ENCODE results near the gene ERAL1. TPM values are rescaled to one million over a fixed set of nuclear protein-coding genes. Genes with fewer than 3 reads are reported as not detected.
"Not testable (repeated sequence)": the region's sequence is repeated elsewhere in the genome, so short reads cannot be mapped to it uniquely, and the experiment has no call there.

ERAL1 gene
- total RNA-seq, 1 donor from 2014 or later: 17.6 TPM

DNA sequence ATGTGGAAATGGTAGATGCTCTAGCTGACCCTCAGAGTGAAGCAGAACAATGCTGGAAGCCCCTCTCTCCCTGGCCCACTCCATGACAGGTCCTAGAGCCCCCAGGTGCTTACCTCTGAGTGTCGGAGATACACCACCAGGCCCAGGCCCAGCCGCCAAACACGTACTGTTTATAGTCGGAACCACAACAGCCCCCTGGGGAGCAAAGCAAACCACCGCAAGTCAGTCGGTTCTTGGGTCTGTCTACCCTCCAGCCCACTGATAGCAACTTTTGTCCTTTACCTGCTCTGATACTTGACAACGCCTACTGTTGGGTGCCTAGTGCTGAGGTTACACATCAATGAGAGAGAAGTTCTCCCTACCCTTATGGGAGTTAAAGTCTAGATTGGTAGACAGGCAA, 34.0 kb downstream of the ERAL1 start:
- FAIRE-seq: no peak

DNA sequence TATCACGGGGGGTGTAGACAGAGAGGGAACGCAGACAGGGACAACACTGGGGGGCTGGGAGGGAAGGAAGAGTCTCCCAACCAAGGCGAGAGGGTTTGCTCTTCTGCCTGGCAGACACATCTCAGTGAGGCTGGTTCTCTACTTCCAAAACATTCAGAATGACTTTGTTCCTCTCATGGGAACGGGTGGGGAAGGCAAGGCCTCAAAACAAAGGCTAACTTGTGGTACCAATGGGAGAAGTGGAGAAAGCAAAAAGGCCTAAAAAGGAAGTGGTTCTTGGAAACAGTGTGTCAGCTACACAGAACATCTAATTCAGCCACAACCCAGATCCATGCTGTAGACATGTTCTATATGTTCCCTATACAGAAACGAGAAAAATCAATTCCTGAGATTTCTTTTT, 35.2 kb downstream of the ERAL1 start:
- Histone ChIP-seq H3K27me3 (ENCODE audit: control insufficient read depth, insufficient read depth, low read length) (no peaks in the 10 kb centered on the region), H3K4me3 (ENCODE audit: low read depth, low read length) (no peak overlapping the region), H3K36me3 (ENCODE audit: control insufficient read depth, insufficient read depth, low read length) (peaks cover 13% of the 10 kb centered on the region)
- FAIRE-seq: no peak
- TF ChIP-seq, protein P1, sequence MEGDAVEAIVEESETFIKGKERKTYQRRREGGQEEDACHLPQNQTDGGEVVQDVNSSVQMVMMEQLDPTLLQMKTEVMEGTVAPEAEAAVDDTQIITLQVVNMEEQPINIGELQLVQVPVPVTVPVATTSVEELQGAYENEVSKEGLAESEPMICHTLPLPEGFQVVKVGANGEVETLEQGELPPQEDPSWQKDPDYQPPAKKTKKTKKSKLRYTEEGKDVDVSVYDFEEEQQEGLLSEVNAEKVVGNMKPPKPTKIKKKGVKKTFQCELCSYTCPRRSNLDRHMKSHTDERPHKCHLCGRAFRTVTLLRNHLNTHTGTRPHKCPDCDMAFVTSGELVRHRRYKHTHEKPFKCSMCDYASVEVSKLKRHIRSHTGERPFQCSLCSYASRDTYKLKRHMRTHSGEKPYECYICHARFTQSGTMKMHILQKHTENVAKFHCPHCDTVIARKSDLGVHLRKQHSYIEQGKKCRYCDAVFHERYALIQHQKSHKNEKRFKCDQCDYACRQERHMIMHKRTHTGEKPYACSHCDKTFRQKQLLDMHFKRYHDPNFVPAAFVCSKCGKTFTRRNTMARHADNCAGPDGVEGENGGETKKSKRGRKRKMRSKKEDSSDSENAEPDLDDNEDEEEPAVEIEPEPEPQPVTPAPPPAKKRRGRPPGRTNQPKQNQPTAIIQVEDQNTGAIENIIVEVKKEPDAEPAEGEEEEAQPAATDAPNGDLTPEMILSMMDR (IDR thresholded peaks at IDR 0.05; ENCODE audit: insufficient read depth, low read length, severe bottlenecking): no peak
- DNase-seq (ENCODE audit: low read depth): no peak

More for the DNA sequence above, 34.0 kb downstream of the ERAL1 start:
- no peak for DNase-seq (ENCODE audit: low read depth)
- no peaks in the 10 kb centered on the region for H3K27me3 ChIP-seq (ENCODE audit: control insufficient read depth, insufficient read depth, low read length)
- no peak overlapping the region for H3K4me3 ChIP-seq (ENCODE audit: low read depth, low read length)
- H3K36me3 ChIP-seq (ENCODE audit: control insufficient read depth, insufficient read depth, low read length): peaks cover 19% of the 10 kb centered on the region
- TF ChIP-seq, protein P1 (IDR thresholded peaks at IDR 0.05; ENCODE audit: insufficient read depth, low read length, severe bottlenecking): no peak

DNA sequence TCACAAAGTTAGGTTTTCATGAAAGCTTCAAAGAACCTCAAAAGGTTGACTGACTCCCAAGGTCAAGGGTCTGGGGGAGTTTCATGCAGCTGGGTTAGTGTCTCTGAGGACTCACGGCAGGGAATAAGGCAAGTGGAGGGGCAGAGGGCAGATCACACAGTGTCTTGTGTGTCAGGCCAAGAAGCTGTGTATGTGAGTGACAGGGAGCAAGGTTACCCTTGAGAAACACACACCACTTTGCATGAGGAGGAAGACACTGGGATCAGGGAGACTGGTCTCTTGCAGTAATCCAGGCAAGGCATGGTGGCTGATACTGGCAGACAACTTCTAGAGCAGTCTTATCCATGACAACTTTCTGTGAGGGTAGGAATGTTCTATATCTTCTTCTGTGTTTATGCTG, 36.4 kb downstream of the ERAL1 start:
- no peak for DNase-seq (ENCODE audit: low read depth)
- H3K27me3 ChIP-seq (ENCODE audit: control insufficient read depth, insufficient read depth, low read length): no peaks in the 10 kb centered on the region
- FAIRE-seq: no peak
- H3K36me3 ChIP-seq (ENCODE audit: control insufficient read depth, insufficient read depth, low read length): peaks cover 7% of the 10 kb centered on the region
- H3K4me3 ChIP-seq (ENCODE audit: low read depth, low read length): no peak overlapping the region
- TF ChIP-seq, protein P1 (IDR thresholded peaks at IDR 0.05; ENCODE audit: insufficient read depth, low read length, severe bottlenecking): no peak

DNA sequence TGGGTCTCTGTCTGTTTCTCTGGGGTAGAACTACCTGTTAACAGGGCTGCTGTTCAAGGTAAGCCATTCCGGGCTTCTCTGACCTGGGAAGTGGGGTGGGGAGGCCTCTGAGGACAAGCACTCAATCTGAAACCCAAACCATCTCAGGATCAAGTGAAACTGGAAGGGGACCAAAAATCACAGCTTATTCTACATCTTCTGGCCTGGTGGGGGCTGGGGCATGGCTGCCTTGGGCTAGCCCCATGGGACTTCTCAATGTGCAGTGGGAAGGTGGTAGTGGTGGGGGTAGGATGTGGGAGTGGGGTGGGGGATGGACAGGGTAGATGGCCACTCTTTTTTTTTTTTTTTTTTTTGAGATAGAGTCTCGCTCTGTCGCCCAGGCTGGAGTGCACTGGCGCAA, 37.2 kb downstream of the ERAL1 start:
- FAIRE-seq (no peak), DNase-seq (ENCODE audit: low read depth) (no peak)
- Histone ChIP-seq H3K36me3 (ENCODE audit: control insufficient read depth, insufficient read depth, low read length) (peaks cover 4% of the 10 kb centered on the region), H3K4me3 (ENCODE audit: low read depth, low read length) (no peak overlapping the region), H3K27me3 (ENCODE audit: control insufficient read depth, insufficient read depth, low read length) (no peaks in the 10 kb centered on the region)
- TF ChIP-seq, protein P1 (IDR thresholded peaks at IDR 0.05; ENCODE audit: insufficient read depth, low read length, severe bottlenecking): no peak

DNA sequence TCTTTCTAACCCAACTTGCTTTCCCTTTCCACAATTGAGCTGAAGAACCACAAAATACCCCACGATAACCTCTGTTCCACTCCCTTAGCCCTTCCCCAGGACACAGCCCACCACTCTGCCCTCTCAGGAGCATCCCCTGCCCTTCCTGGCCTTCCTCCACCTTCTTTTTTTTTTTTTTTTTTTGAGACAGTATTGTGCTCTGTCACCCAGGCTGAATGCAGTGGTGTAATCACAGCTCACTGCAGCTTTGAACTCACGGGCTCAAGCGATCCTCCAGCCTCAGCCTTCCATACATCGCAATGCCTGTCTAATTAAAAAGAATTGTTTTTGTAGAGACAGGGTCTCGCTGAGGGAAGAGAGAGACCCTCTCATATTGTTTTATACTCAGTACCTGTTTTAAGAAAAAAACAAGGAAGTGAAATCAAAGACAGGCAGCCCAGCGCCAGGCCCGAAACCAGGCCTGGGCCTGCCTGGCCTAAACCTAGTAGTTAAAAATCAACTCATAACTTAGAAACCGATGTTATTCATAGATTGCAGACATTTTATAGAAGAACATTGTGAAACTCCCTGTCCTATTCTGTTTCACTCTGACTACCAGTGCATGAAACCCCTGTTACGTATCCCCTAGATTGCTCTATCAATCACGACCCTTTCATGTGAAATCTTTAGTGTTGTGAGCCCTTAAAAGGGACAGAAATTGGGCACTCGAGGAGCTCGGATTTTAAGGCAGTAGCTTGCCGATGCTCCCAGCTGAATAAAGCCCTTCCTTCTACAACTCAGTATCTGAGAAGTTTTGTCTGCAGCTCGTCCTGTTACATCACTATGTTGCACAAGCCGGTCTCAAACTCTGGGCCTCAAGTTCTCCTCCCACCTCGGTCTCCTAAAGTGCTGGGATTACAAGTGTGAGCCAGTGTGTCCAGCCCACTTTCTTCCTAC, 38.7 kb downstream of the ERAL1 start:
- H3K4me3 ChIP-seq (ENCODE audit: low read depth, low read length); FAIRE-seq: not testable (repeated sequence)
- peak; percentile 70 for DNase-seq (ENCODE audit: low read depth)

DNA sequence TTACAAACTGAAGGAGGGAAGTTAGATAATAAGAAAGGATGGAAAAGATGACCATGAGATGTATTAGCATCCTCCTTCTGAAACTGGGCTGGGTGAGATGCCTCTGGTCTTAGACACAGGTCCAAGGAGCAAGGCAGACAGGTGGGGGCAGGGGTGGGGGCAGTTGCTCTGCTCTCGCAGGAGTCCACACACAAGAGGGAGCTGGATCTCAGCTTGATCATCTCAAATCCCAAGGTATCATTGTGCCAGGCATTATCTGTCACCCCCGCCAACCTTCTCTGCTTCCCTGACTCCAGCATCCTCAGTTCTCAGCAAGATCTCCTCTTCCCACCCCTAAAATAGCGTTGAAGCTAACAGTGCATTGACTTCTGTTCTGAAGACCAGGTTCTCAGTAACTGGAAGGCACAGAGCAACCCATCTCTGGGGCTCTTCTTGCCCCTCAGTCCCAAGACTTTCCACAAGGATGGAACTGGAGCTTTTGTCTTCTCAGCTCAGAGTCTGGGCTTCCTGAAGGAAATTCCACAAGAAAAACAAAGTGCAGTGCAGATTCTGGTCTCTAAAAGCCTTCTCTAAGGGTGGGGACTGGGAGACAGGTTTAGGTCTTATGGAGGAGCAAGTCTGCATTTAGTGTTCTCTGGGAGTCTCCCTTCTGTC, 41.1 kb downstream of the ERAL1 start:
- Histone ChIP-seq H3K36me3 (ENCODE audit: control insufficient read depth, insufficient read depth, low read length) (peaks cover 1% of the 10 kb centered on the region), H3K4me3 (ENCODE audit: low read depth, low read length) (no peak overlapping the region), H3K27me3 (ENCODE audit: control insufficient read depth, insufficient read depth, low read length) (no peaks in the 10 kb centered on the region)
- FAIRE-seq (no peak), DNase-seq (ENCODE audit: low read depth) (no peak)
- TF ChIP-seq, protein P1 (IDR thresholded peaks at IDR 0.05; ENCODE audit: insufficient read depth, low read length, severe bottlenecking): no peak

More for the DNA sequence above, 38.7 kb downstream of the ERAL1 start:
- H3K27me3 ChIP-seq (ENCODE audit: control insufficient read depth, insufficient read depth, low read length); H3K36me3 ChIP-seq (ENCODE audit: control insufficient read depth, insufficient read depth, low read length): not testable (repeated sequence)
